HuH-7 (cell line): ENCODE data around the gene ZNF862.

Source experiments
- DNase-seq: peaks from one replicate; pipeline ENCODE4 v3.0.0; 2011; ENCODE audit warnings: low spot score

ZNF862 gene

GRCh38 chr7:149845257-149845980, 7.2 kb downstream of the ZNF862 start:
- no peak for DNase-seq

- DNase-seq: no peak
Observed at GRCh38 chr7:149846021-149846420, 7.8 kb downstream of the ZNF862 start.

GRCh38 chr7:149846436-149847046, 8.4 kb downstream of the ZNF862 start:
- no peak for DNase-seq

GRCh38 chr7:149849174-149849573, 11.0 kb downstream of the ZNF862 start:
- no peak for DNase-seq

- DNase-seq: no peak
Observed at GRCh38 chr7:149850007-149850594, 11.9 kb downstream of the ZNF862 start.

GRCh38 chr7:149850716-149851115, 12.5 kb downstream of the ZNF862 start:
- no peak for DNase-seq

GRCh38 chr7:149851449-149851848, 13.3 kb downstream of the ZNF862 start:
- DNase-seq: no peak

- no peak for DNase-seq
Observed at GRCh38 chr7:149853157-149853556, 15.0 kb downstream of the ZNF862 start.

- DNase-seq: peak; percentile 43
Observed at GRCh38 chr7:149854611-149855360, 16.6 kb downstream of the ZNF862 start.

GRCh38 chr7:149855361-149856305, 17.5 kb downstream of the ZNF862 start:
- DNase-seq: no peak

GRCh38 chr7:149856583-149856982, 18.4 kb downstream of the ZNF862 start:
- no peak for DNase-seq

GRCh38 chr7:149859369-149859768, 21.2 kb downstream of the ZNF862 start:
- DNase-seq: no peak

- DNase-seq: no peak
Observed at GRCh38 chr7:149859876-149860275, 21.7 kb downstream of the ZNF862 start.

- DNase-seq: no peak
Observed at GRCh38 chr7:149860821-149861727, 22.9 kb downstream of the ZNF862 start.

- DNase-seq: no peak
Observed at GRCh38 chr7:149861728-149862045, 23.5 kb downstream of the ZNF862 start.

GRCh38 chr7:149862156-149862555, 24.0 kb downstream of the ZNF862 start:
- DNase-seq: no peak

GRCh38 chr7:149863500-149863899, 25.3 kb downstream of the ZNF862 start:
- no peak for DNase-seq

- no peak for DNase-seq
Observed at GRCh38 chr7:149864023-149864422, 25.8 kb downstream of the ZNF862 start.

GRCh38 chr7:149864751-149865150, 26.6 kb downstream of the ZNF862 start:
- no peak for DNase-seq

- DNase-seq: no peak
Observed at GRCh38 chr7:149865437-149865836, 27.3 kb downstream of the ZNF862 start.
